EL (cell line): ENCODE data around the gene PHF20.
A peak's percentile ranks its signal among the peaks of the same experiment; 100 is the strongest.
"Not testable (repeated sequence)": the region's sequence is repeated elsewhere in the genome, so short reads cannot be mapped to it uniquely, and the experiment has no call there.

ENCODE experiments used
- DNase-seq: peaks from one replicate; pipeline ENCODE4 v3.0.0-alpha.2; 2016

The PHF20 gene

DNA sequence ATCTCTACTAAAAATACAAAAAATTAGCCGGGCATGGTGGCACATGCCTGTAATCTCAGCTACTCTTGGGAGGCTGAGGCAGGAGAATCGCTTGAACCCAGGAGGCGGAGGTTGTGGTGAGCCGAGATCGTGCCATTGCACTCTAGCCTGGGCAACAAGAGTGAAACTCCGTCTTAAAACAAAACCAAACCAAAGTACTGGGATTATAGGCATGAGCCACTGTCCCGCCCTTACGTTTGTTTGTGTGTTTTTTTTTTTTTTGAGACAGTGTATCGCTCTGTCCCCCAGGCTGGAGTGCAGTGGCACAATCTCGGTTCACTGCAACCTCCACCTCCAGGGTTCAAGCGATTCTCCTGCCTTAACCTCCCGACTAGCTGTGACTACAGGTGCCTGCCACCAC lies 12.0 kb downstream of the PHF20 start:
- not testable (repeated sequence) for DNase-seq

DNA sequence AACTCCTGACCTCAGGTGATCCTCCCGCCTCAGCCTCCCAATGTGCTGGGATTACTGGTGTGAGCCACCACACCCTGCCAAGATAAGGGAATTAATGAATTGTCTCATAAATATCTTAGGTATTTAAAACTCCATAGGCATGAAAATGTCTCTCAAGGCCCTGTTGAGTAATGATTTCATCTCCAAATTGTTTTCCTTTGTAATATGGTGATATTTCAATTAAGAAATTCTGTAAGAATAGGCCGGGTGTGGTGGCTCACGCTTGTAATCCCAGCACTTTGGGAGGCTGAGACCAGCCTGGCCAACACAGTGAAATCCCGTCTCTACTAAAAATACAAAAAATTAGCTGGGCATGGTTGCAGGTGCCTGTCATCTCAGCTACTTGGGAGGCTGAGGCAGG lies 13.7 kb downstream of the PHF20 start:
- DNase-seq, result not testable (repeated sequence)

DNA sequence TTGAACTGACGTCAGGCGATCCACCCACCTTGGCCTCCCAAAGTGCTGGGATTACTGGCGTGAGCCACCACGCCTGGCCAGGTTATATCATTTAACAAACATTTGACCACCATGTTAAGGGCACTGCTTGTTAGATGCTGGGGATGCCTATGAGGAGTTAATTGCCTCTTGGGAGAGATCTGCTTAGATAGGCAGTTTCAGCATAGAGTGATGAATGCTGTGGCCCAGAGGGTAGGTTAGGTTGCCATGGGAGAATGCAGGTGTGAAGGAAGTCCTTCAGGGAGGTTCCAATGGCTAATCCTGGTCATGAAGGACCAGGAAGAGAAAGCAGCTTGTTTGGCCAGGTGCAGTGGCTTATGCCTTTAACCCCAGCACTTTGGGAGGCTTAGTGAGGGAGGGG lies 17.0 kb downstream of the PHF20 start:
- no peak for DNase-seq

DNA sequence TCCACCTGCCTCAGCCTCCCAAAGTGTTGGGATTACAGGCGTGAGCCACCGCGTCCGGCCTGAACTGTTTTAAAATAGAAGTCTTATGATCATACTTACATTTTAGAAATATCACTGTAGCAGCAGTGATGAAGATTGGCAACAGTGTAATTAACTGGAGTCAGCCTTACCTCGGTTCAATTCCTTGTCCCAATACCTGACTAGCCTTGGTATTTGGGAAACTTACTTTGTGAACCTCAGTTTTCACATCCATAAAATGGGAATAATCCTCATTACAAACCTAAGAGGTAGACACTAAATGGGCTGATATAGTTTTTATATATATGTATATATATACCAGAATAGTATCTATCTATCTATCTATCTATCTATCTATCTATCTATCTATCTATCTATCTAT lies 19.3 kb downstream of the PHF20 start:
- no peak for DNase-seq

DNA sequence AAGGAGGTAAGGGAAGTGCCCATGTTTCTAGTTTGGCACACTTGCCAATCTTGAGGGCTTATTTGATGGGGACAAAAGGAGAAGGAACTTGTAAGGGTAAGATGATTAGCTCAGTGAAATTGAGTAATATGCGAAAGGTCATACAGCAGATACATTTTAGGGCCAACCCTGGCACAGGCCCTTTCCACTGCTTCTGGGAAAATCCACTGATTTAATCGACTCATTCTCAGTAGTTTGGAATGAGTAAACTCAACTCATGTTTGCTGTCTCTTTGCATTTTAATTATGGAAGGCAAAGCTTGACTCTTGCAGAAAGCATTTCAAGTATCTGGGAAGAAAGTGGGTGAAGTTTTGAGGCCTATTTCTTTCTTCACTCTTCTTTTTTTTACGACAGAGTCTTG lies 20.0 kb downstream of the PHF20 start:
- DNase-seq, result peak; percentile 93

DNA sequence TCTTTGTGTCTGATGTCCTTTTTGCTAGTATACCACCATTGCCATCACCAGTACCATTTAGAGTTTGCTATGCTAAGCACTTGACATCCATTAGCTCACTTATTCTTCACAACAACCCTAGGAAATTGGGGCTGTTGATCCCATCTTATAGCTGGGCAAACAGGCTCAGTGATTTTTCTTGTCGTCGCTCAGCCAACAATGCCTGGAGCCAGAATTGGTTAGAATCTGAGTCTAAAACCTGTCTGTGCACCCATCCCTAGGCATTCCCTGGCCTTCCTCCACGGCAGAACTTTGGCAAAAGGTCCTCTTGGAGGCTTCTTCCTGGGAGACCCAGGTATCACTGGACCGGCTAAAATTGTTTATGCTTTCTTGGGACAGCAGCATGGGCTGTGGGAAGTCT lies 20.9 kb downstream of the PHF20 start:
- DNase-seq, result no peak

DNA sequence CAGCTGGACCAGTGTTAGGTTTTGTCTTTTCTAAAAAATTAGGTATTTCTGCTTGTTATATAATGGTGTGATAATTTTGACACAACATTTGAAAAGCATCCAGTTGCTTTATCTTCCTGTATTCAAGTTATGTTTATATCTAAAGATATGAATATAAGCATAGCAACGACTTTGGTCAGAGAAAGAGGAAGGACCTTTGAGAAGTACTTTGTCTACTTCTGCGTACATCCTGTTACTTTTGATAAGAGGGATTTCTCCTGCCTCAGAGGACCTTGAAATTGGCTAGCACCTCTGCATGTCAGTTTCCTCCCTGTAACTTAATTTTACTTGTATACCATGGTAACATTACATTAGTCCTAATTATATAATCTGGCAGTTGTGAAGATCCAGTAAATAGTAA lies 24.8 kb downstream of the PHF20 start:
- DNase-seq, result no peak

DNA sequence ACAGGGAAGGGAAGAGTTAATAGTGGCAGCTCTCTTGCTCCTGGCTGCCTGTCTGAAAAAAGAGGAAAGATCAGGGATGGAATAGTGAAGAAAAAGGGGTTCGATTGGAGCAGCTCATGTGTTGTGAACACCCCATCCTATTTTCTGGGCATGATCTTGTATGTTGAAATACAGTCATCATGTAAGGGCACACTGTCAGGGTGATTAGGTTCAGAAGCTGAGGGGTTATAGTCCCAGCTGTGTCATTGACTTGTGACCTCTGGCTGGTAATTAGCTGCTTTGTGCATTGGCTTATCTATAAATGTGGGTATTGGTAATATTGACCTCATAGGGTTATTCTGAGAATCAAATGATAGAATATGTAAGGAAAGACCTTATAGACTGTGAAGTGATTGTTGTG lies 30.1 kb downstream of the PHF20 start:
- DNase-seq, result no peak

DNA sequence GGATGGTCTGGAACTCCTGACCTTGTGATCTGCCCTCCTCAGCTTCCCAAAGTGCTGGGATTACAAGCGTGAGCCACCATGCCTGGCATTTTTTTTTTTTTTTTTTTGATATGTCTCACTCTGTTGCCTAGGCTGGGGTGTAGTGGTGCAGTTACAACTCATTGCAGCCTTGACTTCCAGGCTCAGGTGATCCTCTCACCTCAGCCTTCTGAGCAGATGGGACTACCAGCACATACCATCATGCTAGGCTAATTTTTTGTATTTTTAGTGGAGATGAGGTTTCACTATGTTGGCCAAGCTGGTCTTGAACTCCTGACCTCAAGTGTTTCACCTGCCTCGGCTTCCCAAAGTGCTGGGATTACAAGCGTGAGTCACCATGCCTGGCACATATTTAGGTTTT lies 34.3 kb downstream of the PHF20 start:
- no peak for DNase-seq

DNA sequence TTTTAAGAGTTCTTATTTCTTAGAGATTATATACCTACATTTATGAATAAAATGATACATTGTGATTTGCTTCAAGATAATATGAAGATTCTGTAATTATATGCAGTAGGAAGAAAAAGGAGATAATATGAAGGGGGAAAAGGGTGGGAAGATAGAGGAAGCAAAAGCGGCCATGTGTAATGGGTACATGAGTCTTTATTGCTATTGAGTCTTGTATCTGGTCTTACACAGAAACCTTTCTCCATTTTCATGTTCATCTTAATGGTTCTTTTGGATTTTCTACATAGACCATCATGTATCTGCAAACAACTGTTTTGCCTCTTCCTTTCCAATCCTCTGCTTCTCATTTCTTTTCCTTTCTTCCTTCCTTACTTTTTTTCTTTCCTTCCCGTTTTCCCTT lies 36.1 kb downstream of the PHF20 start:
- DNase-seq, result no peak

DNA sequence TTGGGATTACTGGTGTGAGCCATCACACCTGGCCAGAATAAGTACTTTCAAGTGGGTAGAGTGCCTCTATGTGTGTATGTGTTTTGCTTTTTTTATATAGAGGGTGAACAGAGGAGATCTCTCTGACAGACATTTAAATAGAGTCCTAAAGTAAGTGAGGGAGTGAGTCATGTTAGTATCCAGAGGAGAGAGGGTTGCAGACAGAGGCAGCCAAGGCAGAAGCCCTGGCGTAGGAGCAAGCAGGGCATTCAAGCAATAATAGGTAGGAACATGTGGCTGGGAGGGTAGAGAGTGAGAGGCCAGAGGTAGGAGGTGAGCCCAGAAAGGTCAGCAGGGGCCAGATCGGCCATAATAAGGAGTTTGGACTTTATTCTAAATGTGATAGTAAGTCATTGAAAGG lies 48.9 kb downstream of the PHF20 start:
- peak; percentile 59 for DNase-seq

DNA sequence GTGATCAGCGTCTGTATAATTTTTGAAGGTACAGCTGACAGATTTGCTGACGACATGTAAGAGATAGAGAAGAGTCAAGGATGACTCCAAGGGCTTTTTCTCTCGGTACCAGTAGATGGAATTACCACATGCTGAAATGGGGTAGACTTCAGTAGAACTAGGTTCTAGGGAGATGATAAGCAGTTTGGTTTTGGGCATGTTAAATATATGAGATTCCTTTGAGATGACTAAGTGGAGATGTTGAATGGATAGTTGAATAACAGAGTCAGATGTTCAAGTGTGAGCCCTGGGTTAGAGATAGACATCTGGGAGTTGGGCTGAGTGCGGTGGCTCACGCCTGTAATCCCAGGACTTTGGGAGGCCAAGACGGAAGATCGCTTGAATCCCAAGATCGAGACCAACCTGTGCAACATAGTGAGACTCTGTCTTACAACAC lies 50.0 kb downstream of the PHF20 start:
- DNase-seq, result peak; percentile 94

DNA sequence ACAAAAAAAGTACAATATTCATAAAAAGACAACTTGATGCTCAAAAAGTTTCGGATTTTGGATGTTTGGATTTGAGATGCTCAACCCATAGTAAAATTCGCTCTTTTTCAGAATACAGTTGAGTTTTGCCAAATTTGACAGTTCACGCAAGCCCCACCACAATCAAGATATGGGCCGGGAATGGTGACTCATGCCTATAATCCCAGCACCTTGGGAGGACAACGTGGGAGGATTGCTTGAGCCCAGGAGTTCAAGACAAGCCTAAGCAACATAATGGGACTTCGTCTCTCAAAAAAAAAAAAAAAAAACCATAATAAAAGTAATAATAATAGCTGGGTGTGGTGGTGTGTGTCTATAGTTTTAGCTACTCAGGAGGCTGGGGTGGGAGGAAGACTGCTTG lies 51.3 kb downstream of the PHF20 start:
- DNase-seq, result peak; percentile 18

DNA sequence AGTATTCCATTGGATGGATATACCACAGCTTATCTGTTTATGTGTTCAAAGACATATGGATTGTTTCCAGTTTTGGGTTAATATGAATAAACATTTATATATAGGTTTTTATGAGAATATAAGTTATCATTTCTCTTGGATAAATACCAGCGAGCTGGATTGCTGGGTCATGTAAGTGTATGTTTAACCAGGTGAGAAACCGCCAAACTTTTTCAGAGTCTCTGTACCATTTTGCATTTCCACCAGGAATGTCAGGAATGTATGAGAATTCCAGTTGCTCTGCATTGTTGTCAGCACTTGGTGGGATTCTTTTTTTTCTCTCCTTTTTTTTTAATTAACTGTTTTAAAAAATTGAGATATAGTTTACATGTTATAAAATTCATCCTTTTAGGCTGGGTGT lies 52.1 kb downstream of the PHF20 start:
- DNase-seq, result peak; percentile 31

DNA sequence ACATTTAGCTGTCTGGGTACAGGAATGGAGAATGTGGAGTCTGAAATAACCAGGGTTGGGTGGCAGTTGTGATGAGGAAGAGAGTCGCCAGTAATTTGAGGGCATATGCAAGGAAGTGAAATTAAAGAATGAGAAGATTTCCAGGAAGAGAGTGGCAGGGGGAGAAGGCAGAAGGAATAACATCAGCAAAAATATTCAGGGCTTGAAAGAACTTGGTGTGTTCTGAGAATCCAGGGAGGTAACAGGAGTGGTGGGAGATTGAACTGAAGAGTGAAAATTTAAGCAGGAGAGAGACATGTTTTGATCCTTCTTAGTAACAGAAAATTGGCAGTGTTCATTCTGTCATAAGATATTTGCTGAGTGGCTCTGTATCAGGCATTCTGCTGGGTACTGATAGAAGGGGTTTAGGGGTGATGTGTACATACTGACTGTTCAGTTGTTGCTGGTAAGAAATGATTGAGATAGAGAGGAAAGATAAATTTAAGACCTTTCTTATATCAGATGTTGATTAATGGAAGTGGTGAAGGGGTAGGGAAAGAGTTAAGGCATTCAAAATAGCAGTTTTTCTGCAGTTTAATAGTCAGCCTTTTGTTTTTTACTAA lies 54.7 kb downstream of the PHF20 start:
- no peak for DNase-seq

DNA sequence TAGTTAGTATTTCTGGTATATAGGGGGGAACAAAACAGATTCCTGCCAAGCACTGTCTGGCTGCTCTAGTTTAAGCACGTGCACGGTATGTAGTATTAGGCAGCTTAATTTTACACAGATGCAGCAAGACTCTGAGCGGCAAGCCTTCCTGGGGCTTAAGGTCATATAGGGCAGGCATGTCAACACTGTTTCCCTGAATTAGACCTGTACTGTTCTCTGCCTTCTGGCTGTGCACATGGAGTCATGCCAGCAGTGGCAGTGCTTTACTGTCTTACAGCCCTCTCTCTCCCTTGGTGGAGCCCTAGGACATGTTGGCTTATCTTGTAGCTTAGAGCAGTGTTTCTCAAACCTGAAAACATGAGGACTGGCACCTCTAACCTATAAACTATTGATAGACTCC lies 56.6 kb downstream of the PHF20 start:
- DNase-seq, result no peak

DNA sequence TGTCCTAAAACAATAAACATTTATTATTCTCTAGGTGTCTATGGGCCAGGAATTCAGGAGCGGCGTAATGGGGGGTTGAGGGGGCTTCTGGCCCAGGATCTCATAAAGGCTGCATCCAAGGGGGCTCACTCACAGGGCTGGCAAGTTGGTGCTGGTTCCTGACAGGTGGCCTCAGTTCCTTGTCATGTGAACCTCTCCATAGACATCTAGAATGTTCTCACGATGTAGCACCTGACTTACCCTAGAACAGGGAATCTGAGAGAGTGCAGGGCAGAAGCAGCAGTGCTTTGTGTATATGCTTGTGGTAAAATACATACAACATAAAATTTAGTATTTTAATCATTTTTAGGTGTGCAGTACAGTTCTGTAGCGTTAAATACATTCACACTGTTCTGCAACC lies 57.1 kb downstream of the PHF20 start:
- DNase-seq, result no peak

DNA sequence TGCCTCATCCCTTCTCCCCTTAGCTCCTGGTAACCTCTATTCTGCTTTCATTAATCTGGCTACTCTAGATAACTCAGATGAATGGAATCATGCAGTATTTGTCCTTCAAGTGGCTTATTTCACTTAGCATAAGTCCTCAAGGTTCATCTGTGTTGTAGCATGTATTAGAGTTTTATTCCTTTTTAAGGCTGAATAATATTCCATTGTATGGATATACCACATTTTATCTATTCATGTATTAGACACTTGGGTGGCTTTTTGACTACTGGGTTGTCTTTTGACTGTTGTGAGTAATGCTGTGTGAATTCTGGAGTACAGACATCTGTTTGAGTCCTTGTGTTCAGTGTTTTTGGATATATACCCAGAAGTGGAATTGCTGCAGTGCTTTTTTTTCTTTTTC lies 58.4 kb downstream of the PHF20 start:
- no peak for DNase-seq

DNA sequence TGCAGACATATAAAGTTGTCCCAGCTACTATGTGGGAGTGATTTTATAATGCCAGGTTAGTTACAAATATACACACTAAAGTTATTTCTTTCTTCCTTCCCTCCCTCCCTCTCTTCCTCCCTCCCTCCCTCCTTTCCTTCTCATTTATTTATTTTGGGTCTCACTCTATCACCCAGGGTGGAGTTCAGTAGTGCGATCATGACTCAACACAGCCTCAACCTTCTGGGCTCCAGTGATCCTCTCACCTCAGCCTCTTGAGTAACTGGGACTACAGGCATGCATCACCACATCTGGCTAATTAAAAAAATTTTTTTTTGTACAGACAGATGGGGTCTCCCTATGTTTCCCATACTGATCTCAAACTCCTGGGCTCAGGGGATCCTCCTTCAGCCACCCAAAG lies 59.2 kb downstream of the PHF20 start:
- DNase-seq, result peak; percentile 61

DNA sequence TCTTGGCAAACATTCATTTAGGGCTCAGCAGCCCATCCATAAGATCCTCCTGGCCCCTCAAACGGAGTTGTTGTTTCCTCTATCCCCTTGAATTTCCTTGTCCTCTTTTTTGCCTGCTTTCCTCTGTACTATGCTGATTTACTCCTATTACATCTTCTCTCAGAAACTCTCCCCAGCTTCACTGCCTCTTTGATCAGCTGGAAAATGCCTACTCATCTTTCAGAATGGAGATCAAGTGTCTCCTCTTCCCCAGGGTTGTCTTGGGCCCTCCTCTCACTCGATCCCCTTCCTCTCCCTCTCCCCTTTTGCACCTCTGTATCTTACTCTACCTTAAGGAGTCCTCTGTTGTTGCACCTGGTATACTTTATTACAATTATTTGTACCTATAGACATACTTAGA lies 60.2 kb downstream of the PHF20 start:
- DNase-seq, result no peak

DNA sequence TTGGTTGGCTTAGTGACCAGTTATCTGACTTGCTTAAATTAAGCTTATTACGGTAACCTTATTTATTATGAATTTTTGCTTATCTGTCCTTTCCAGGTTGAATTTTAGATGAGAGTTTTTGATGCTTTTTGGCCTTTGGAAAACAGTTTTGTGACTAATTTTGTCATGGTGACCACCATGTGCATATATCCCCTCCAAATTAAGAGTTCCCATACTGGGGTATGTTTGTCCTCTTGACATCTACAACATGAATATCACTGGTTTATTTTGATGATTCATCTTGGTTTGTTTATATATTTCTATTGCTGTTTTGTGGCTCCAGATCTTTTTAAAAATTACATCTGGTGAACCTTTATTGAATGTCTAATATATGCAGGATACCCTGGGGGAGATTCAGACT lies 61.4 kb downstream of the PHF20 start:
- peak; percentile 16 for DNase-seq

DNA sequence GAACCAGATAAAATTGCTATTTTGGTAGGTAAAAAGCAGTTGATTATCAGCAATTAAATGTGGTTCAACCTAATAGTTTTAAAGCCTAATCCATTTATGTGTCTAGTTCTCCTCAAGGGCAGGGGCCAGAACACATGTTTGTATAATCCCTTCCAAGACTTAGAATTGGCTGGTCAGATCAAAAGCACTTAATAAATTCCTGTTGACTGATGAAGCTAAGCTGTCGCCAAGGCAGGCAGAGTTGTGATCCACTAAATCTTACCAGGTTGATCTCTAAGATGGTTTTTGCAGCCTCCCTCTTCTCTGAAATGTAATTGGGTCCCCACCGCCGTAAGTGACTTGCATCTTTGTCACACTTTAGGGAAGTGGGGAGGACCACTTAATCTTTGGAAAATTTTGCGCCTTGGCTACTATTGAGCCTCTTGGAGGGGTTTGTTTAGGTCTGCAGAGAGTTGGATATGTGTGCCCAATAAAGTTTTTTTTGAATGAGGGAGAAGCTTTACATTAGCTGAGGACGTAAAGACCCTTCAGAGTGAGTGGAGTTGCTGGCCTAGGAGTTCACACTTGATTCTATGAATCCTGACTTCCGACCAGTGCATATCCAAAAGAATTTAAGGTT lies 65.9 kb downstream of the PHF20 start:
- no peak for DNase-seq

DNA sequence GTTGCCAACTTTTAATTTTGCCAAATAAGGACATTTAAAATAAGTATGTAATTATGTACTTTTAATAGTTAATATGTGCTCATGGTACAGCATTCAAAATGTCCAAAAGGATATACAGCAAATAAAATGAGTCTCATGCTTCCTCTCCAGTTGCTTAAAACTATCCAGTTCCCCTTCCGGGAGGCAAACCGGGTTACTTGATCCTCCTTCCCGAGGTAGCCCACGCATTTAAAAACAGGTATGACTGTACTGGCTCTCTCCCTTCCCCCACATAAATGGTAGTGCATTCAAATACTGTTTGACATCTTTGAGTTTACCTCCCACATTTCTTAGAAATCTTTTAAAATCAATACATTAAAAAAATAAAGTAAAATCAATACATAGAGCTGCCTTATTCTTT lies 66.4 kb downstream of the PHF20 start:
- no peak for DNase-seq

DNA sequence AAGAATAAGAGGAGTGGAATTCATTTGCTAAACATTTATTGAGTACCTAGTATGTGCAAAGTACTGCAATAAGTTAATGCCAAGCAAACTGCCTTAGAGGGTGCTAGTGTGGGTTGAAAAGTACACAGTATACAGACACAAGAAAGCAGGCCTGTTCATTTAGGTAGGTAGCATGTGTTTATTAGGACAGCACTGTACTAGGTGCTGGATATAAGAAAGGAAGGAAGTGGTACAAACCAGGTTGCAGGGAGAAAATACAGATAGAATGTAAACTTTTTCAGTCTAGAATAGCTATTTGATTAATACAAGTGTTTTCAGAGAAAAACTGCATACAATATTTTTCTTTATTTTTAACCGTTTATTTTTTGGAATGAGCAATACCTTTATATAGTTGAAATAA lies 68.1 kb downstream of the PHF20 start:
- no peak for DNase-seq

DNA sequence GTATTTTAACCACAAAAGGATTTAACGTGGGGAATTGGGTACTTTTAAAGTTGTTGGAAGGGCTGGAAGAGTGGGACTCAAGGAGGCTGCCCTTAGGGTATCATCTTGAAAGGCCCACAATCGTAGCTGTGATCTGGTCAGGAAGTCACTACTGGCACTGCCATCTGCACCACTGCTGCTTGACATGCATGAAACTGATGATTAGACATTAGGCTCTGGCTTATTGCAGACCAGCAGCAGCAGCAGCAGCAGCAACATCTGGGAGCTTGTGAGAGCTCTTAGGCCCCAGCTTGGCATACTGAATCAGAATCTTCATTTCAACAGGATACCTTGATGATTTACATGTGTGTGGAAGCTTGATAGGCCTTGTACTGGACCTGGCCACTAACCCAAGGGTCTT lies 68.6 kb downstream of the PHF20 start:
- DNase-seq, result no peak
